Lower lobe of right lung (tissue), 2 donors: ENCODE measurements around the gene SLC6A9. TPM values are rescaled to one million over a fixed set of nuclear protein-coding genes. Genes with fewer than 3 reads are reported as not detected.

Experiments used
- ATAC-seq, 2 donors: fragments of 200-7000 bp; cut with Tn5 transposase; one replicate each; pipeline ENCODE4 v1.9.1; 2020 to 2022; ENCODE audit warnings: mild to moderate bottlenecking in 2 of 2, moderate library complexity in 2 of 2
- DNase-seq: peaks from one replicate; pipeline ENCODE4 v3.0.0-alpha.2; 2020
- H3K27ac ChIP-seq: fragments of 200-600 bp; one replicate; pipeline ENCODE4 v1.8.0; 2022
- H3K27me3 ChIP-seq: fragments of 200-600 bp; one replicate; pipeline ENCODE4 v1.8.0; 2022; ENCODE audit warnings: low read depth
- H3K36me3 ChIP-seq: fragments of 200-600 bp; one replicate; pipeline ENCODE4 v1.8.0; 2022; ENCODE audit warnings: mild to moderate bottlenecking
- H3K4me1 ChIP-seq: fragments of 200-600 bp; one replicate; pipeline ENCODE4 v1.8.0; 2022
- H3K4me3 ChIP-seq: fragments of 200-600 bp; one replicate; pipeline ENCODE4 v1.8.0; 2022; ENCODE audit warnings: mild to moderate bottlenecking
- H3K9me3 ChIP-seq: fragments of 200-600 bp; one replicate; pipeline ENCODE4 v1.8.0; 2022
- CTCF ChIP-seq: fragments of 200-600 bp; IDR thresholded peaks from one replicate; pipeline ENCODE4 v1.8.0; 2022; ENCODE audit warnings: antibody characterized with exemption, mild to moderate bottlenecking
- intact Hi-C: fragments of 100-400 bp; cut with DNase I; formaldehyde crosslinking; loops from one replicate; pipeline ENCODE4 v1.11.0; 2022
- total RNA-seq: library from RNA; stranded (reverse); fragmentation: NEBNext Ultra II Directional; extraction: Animal tissue kit (Norgen Biotek cat#: 25700); gene quantifications from one replicate; pipeline ENCODE4 v1.2.1, GENCODE V29; 2021
- donor health status: DM: no; HTN: yes; CAD: no; lungs with severe emphysema.

Gene SLC6A9
- total RNA-seq, 1 donor from 2014 or later = 24.2 TPM

GRCh38 chr1:44027320-44027719 is 3.9 kb downstream of the SLC6A9 start:
- intact Hi-C loops = no loop called here
- Histone ChIP-seq H3K36me3 (peaks cover 3% of the 10 kb centered on the region), H3K9me3 (no peaks in the 10 kb centered on the region), H3K27ac (no peak overlapping the region), H3K4me3 (no peak overlapping the region), H3K27me3 (no peaks in the 10 kb centered on the region), H3K4me1 (peaks cover 20% of the 10 kb centered on the region)
- DNase-seq = no peak
- ATAC-seq = no peak
- TF ChIP-seq CTCF = no peak

- ATAC-seq = peak in 1 of 2 donors; percentile 35
- no peak for TF ChIP-seq CTCF
- Histone ChIP-seq H3K9me3 (no peaks in the 10 kb centered on the region), H3K4me3 (no peak overlapping the region), H3K27ac (no peak overlapping the region), H3K27me3 (no peaks in the 10 kb centered on the region), H3K4me1 (peaks cover 9% of the 10 kb centered on the region), H3K36me3 (peaks cover 3% of the 10 kb centered on the region)
- peak; percentile 63 for DNase-seq
- intact Hi-C loops = no loop called here
These were observed 5.4 kb downstream of the SLC6A9 start for GRCh38 chr1:44025816-44026215.

GRCh38 chr1:44024903-44025525 is 6.2 kb downstream of the SLC6A9 start:
- Histone ChIP-seq H3K36me3 (peaks cover 3% of the 10 kb centered on the region), H3K27me3 (no peaks in the 10 kb centered on the region), H3K4me1 (peaks cover 9% of the 10 kb centered on the region), H3K4me3 (no peak overlapping the region), H3K9me3 (no peaks in the 10 kb centered on the region), H3K27ac (no peak overlapping the region)
- intact Hi-C loops = no loop called here
- no peak for TF ChIP-seq CTCF
- no peak for ATAC-seq
- no peak for DNase-seq

- no peak overlapping the region for H3K27ac ChIP-seq
- ATAC-seq = no peak
- intact Hi-C loops = no loop called here
- TF ChIP-seq CTCF = no peak
- peak; percentile 31 for DNase-seq
- no peaks in the 10 kb centered on the region for H3K9me3 ChIP-seq
- no peaks in the 10 kb centered on the region for H3K27me3 ChIP-seq
- peaks cover 3% of the 10 kb centered on the region for H3K36me3 ChIP-seq
- H3K4me1 ChIP-seq = peaks cover 6% of the 10 kb centered on the region
- no peak overlapping the region for H3K4me3 ChIP-seq
These were observed 7.0 kb downstream of the SLC6A9 start for GRCh38 chr1:44024031-44024902.

- Histone ChIP-seq H3K4me3 (no peak overlapping the region), H3K27me3 (no peaks in the 10 kb centered on the region), H3K36me3 (peaks cover 3% of the 10 kb centered on the region), H3K4me1 (no peaks in the 10 kb centered on the region), H3K27ac (no peak overlapping the region), H3K9me3 (no peaks in the 10 kb centered on the region)
- DNase-seq (no peak), ATAC-seq (no peak)
- TF ChIP-seq CTCF = no peak
- intact Hi-C loops = no loop called here
These were observed 9.5 kb downstream of the SLC6A9 start for GRCh38 chr1:44021581-44022321.
